Left lung (tissue), 10 donors: ENCODE data around the gene TFCP2L1. TPM values are rescaled to one million over a fixed set of nuclear protein-coding genes. Genes with fewer than 3 reads are reported as not detected.

Experiments
- ATAC-seq: fragments of 200-7000 bp; cut with Tn5 transposase; one replicate; pipeline ENCODE4 v1.9.1; 2020; ENCODE audit warnings: moderate library complexity
- DNase-seq, 4 donors: peaks; one replicate each; pipeline ENCODE4 v3.0.0-alpha.2; 2013 to 2020
- H3K27ac ChIP-seq, 2 donors: fragments of 200-600 bp; sonication (generic) in 1 of 2; one replicate each; pipeline versions ENCODE4 v1.5.0 to v1.8.0; 2020 to 2021
- H3K27me3 ChIP-seq, 2 donors: fragments of 200-600 bp; sonication (generic) in 1 of 2; one replicate each; pipeline versions ENCODE4 v1.5.0 to v1.8.0; 2020 to 2021
- H3K36me3 ChIP-seq, 2 donors: fragments of 200-600 bp; sonication (generic) in 1 of 2; one replicate each; pipeline versions ENCODE4 v1.5.0 to v1.8.0; 2020 to 2021
- H3K4me1 ChIP-seq, 2 donors: fragments of 200-600 bp; one replicate each; pipeline ENCODE4 v1.8.0; 2021
- H3K4me3 ChIP-seq, 2 donors: fragments of 200-600 bp; sonication (generic) in 1 of 2; one replicate each; pipeline versions ENCODE4 v1.5.0 to v1.8.0; 2020 to 2021; ENCODE audit warnings: mild to moderate bottlenecking in 1 of 2
- H3K9me3 ChIP-seq, 2 donors: fragments of 200-600 bp; sonication (generic) in 1 of 2; one replicate each; pipeline versions ENCODE4 v1.5.0 to v1.8.0; 2020 to 2021
- CTCF ChIP-seq, 2 donors: fragments of 200-600 bp; sonication (generic) in 1 of 2; IDR thresholded peaks; one replicate each; pipeline versions ENCODE4 v1.5.0 to v1.8.0; 2021; ENCODE audit warnings: antibody characterized with exemption in 2 of 2
- intact Hi-C, 2 donors: fragments of 100-400 bp; cut with DNase I; formaldehyde crosslinking; loops; one replicate each; pipeline versions ENCODE4 v1.11.2 to v1.14.2; 2022
- polyA plus RNA-seq, 6 donors: library from polyadenylated mRNA; unstranded; fragments of 120-200 nt; gene quantifications; one replicate each; pipeline ENCODE4 v1.2.1, GENCODE V29; 2013; ENCODE audit not compliant: insufficient read length in 6 of 6
- total RNA-seq, 2 donors: library from RNA; stranded (reverse); fragmentation: NEBNext Ultra II Directional; extraction: Animal tissue kit (Norgen Biotek cat#: 25700); gene quantifications; one replicate each; pipeline ENCODE4 v1.2.1, GENCODE V29; 2021
- donor health status: DM: no; HTN: yes; CAD: no.
- donor health status: DM: no; HTN: no; CAD: no.

The TFCP2L1 gene
- total and polyA plus RNA-seq, 8 donors: 3.5 to 32.5 (median 4.6) TPM

GRCh38 chr2:121211689-121212151, 73.3 kb downstream of the TFCP2L1 start:
- Histone ChIP-seq H3K36me3 (no peaks in the 10 kb centered on the region), H3K9me3 (no peaks in the 10 kb centered on the region), H3K4me3 (no peak overlapping the region), H3K27ac (peak overlapping the region; percentile 31 to 56), H3K4me1 (no peaks in the 10 kb centered on the region), H3K27me3 (no peaks in the 10 kb centered on the region)
- intact Hi-C loops: no loop called here
- TF ChIP-seq CTCF (IDR thresholded peaks at IDR 0.05): no peak
- ATAC-seq (peak; percentile 58), DNase-seq (peak in 1 of 4 donors; percentile 70)

GRCh38 chr2:121211251-121211650, 73.8 kb downstream of the TFCP2L1 start:
- Histone ChIP-seq H3K27me3 (no peaks in the 10 kb centered on the region), H3K4me3 (no peak overlapping the region), H3K36me3 (no peaks in the 10 kb centered on the region), H3K4me1 (no peaks in the 10 kb centered on the region), H3K9me3 (no peaks in the 10 kb centered on the region), H3K27ac (peak overlapping the region; percentile 31 to 56)
- ATAC-seq (peak; percentile 85), DNase-seq (peak in 3 of 4 donors; percentile 37 to 61 (median 58))
- intact Hi-C loops: no loop called here
- no peak for TF ChIP-seq CTCF (IDR thresholded peaks at IDR 0.05)

- H3K27ac ChIP-seq: peak overlapping the region; percentile 31 to 53
- H3K27me3 ChIP-seq: no peaks in the 10 kb centered on the region
- DNase-seq: peak in 2 of 4 donors; percentile 83 to 85
- TF ChIP-seq CTCF (IDR thresholded peaks at IDR 0.05): no peak
- ATAC-seq: peak; percentile 81
- no peaks in the 10 kb centered on the region for H3K36me3 ChIP-seq
- no peaks in the 10 kb centered on the region for H3K4me1 ChIP-seq
- intact Hi-C loops: no loop called here
- H3K9me3 ChIP-seq: no peaks in the 10 kb centered on the region
- no peak overlapping the region for H3K4me3 ChIP-seq
These were observed 74.3 kb downstream of the TFCP2L1 start for GRCh38 chr2:121210691-121211090.

GRCh38 chr2:121209014-121209610, 75.9 kb downstream of the TFCP2L1 start:
- no peak for TF ChIP-seq CTCF (IDR thresholded peaks at IDR 0.05)
- intact Hi-C loops: no loop called here
- Histone ChIP-seq H3K4me1 (no peaks in the 10 kb centered on the region), H3K27ac (no peak overlapping the region), H3K27me3 (no peaks in the 10 kb centered on the region), H3K4me3 (no peak overlapping the region), H3K9me3 (no peaks in the 10 kb centered on the region), H3K36me3 (no peaks in the 10 kb centered on the region)
- ATAC-seq (no peak), DNase-seq (peak in 1 of 4 donors; percentile 55)

GRCh38 chr2:121207494-121207893, 77.5 kb downstream of the TFCP2L1 start:
- no peak for DNase-seq
- Histone ChIP-seq H3K4me1 (no peaks in the 10 kb centered on the region), H3K4me3 (no peak overlapping the region), H3K27me3 (no peaks in the 10 kb centered on the region), H3K9me3 (no peaks in the 10 kb centered on the region), H3K36me3 (no peaks in the 10 kb centered on the region), H3K27ac (no peak overlapping the region)
- ATAC-seq: no peak
- no peak for TF ChIP-seq CTCF (IDR thresholded peaks at IDR 0.05)
- intact Hi-C loops: no loop called here
